Tibial artery (tissue), 4 donors: ENCODE results near the gene PCDHGA12.
A peak's percentile ranks its signal among the peaks of the same experiment; 100 is the strongest.

Source experiments
- DNase-seq, 2 donors: peaks; one replicate each; pipeline ENCODE4 v3.0.0-alpha.2; 2019
- H3K27ac ChIP-seq, 2 donors: fragments of 200-600 bp; sonication (generic) in 1 of 2; 1 replicate in 1 of 2; 2 replicates in 1 of 2; pipeline ENCODE4 v1.5.1; 2018 to 2019; ENCODE audit warnings: mild to moderate bottlenecking in 1 of 2
- H3K27me3 ChIP-seq, 2 donors: fragments of 200-600 bp; sonication (generic) in 1 of 2; one replicate each; pipeline versions ENCODE4 v1.5.1 to v1.6.0; 2016 to 2019
- H3K36me3 ChIP-seq, 3 donors: fragments of 200-600 bp; sonication (generic) in 2 of 3; one replicate each; pipeline ENCODE4 v1.5.1; 2016 to 2019; ENCODE audit warnings: mild to moderate bottlenecking in 2 of 3
- H3K4me1 ChIP-seq, 4 donors: fragments of 200-600 bp; sonication (generic) in 2 of 4; 1 replicate in 3 of 4; 2 replicates in 1 of 4; pipeline ENCODE4 v1.5.1; 2016 to 2019
- H3K4me3 ChIP-seq, 2 donors: fragments of 200-600 bp; sonication (generic) in 1 of 2; 1 replicate in 1 of 2; 2 replicates in 1 of 2; pipeline ENCODE4 v1.5.1; 2018 to 2019; ENCODE audit warnings: mild to moderate bottlenecking in 2 of 2
- H3K9me3 ChIP-seq, 3 donors: fragments of 200-600 bp; sonication (generic) in 1 of 3; one replicate each; pipeline ENCODE4 v1.5.1; 2016 to 2019
- intact Hi-C: fragments of 100-400 bp; cut with DNase I; formaldehyde crosslinking; loops from one replicate; pipeline ENCODE4 v1.15.0; 2023; ENCODE audit warnings: low total_unique reads
- TF ChIP-seq, protein P1 (sequence below), 2 experiments: fragments of 200-600 bp in 1 of 2; fragments of 450-650 bp in 1 of 2; IDR thresholded peaks; one replicate each; pipeline ENCODE4 v1.5.1; 2017 to 2019; ENCODE audit warnings: antibody characterized with exemption in 2 of 2, mild to moderate bottlenecking in 1 of 2, moderate library complexity in 1 of 2

The PCDHGA12 gene

GRCh38 chr5:141439411-141440141 lies 9.3 kb downstream of the PCDHGA12 start:
- H3K4me3 ChIP-seq = no peak overlapping the region
- TF ChIP-seq, protein P1, sequence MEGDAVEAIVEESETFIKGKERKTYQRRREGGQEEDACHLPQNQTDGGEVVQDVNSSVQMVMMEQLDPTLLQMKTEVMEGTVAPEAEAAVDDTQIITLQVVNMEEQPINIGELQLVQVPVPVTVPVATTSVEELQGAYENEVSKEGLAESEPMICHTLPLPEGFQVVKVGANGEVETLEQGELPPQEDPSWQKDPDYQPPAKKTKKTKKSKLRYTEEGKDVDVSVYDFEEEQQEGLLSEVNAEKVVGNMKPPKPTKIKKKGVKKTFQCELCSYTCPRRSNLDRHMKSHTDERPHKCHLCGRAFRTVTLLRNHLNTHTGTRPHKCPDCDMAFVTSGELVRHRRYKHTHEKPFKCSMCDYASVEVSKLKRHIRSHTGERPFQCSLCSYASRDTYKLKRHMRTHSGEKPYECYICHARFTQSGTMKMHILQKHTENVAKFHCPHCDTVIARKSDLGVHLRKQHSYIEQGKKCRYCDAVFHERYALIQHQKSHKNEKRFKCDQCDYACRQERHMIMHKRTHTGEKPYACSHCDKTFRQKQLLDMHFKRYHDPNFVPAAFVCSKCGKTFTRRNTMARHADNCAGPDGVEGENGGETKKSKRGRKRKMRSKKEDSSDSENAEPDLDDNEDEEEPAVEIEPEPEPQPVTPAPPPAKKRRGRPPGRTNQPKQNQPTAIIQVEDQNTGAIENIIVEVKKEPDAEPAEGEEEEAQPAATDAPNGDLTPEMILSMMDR (IDR thresholded peaks at IDR 0.05) = no peak
- no peaks in the 10 kb centered on the region for H3K27me3 ChIP-seq
- no peaks in the 10 kb centered on the region for H3K4me1 ChIP-seq
- no peak overlapping the region for H3K27ac ChIP-seq
- H3K9me3 ChIP-seq = peaks cover 2 to 91% (median 69%) of the 10 kb centered on the region in 3 donors
- no peak for DNase-seq
- intact Hi-C loops = no loop called here
- peaks cover 0 to 53% (median 30%) of the 10 kb centered on the region in 3 donors for H3K36me3 ChIP-seq

DNA sequence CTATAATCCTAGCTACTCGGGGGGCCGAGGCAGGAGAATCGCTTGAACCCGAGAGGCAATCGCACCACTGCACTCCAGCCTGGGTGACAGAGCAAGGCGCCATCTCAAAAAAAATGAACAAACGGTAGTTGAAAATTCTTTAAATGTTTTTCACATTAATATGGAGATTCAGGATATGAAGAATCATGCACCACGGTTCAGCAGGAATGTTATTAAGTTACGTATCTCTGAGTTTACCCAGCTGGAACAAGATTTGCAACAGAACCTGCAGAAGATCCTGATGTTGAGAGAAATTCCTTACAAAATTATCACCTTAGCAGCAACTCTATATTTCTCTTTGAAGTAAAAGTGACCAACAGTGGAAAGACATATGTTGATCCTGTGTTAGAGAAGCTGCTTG lies 10.0 kb downstream of the PCDHGA12 start:
- Histone ChIP-seq H3K27me3 (no peaks in the 10 kb centered on the region), H3K27ac (no peak overlapping the region), H3K9me3 (peaks cover 2 to 93% (median 64%) of the 10 kb centered on the region in 3 donors), H3K36me3 (peaks cover 0 to 52% (median 30%) of the 10 kb centered on the region in 3 donors), H3K4me3 (no peak overlapping the region), H3K4me1 (no peaks in the 10 kb centered on the region)
- intact Hi-C loops = no loop called here
- DNase-seq = no peak
- TF ChIP-seq, protein P1 (IDR thresholded peaks at IDR 0.05) = no peak

GRCh38 chr5:141441571-141442170 lies 11.4 kb downstream of the PCDHGA12 start:
- no peaks in the 10 kb centered on the region for H3K4me1 ChIP-seq
- H3K27ac ChIP-seq = no peak overlapping the region
- TF ChIP-seq, protein P1 (IDR thresholded peaks at IDR 0.05) = no peak
- no peak overlapping the region for H3K4me3 ChIP-seq
- H3K36me3 ChIP-seq = peaks cover 0 to 40% (median 23%) of the 10 kb centered on the region in 3 donors
- no peaks in the 10 kb centered on the region for H3K27me3 ChIP-seq
- no peak for DNase-seq
- H3K9me3 ChIP-seq = peaks cover 2 to 83% (median 51%) of the 10 kb centered on the region in 3 donors
- intact Hi-C loops = no loop called here

GRCh38 chr5:141465351-141465750 lies 35.0 kb downstream of the PCDHGA12 start:
- Histone ChIP-seq H3K9me3 (no peaks in the 10 kb centered on the region), H3K4me3 (no peak overlapping the region), H3K36me3 (no peaks in the 10 kb centered on the region), H3K27ac (no peak overlapping the region), H3K4me1 (no peaks in the 10 kb centered on the region), H3K27me3 (no peaks in the 10 kb centered on the region)
- TF ChIP-seq, protein P1 (IDR thresholded peaks at IDR 0.05) = no peak
- DNase-seq = no peak
- intact Hi-C loops = no loop called here

- H3K27me3 ChIP-seq = no peaks in the 10 kb centered on the region
- H3K27ac ChIP-seq = peak within 1 kb of the TSS; percentile 84 to 87
- peak within 1 kb of the TSS; percentile 69 to 74 for H3K4me3 ChIP-seq
- H3K4me1 ChIP-seq = peaks cover 0 to 46% (median 37%) of the 10 kb centered on the region in 4 donors
- TF ChIP-seq, protein P1 (IDR thresholded peaks at IDR 0.05) = peak; percentile 24 to 56
- H3K9me3 ChIP-seq = no peaks in the 10 kb centered on the region
- intact Hi-C loops = loop anchor here (2.0 to 5.0 kb wide), 2 partner anchors 37 to 49 kb away; no protein-coding TSS in a partner anchor
- peak; percentile 93 to 96 for DNase-seq
- H3K36me3 ChIP-seq = no peaks in the 10 kb centered on the region
Observed at GRCh38 chr5:141475625-141476131, 45.4 kb downstream of the PCDHGA12 start, which contains the start of gene PCDHGC3. PCDHGC3 (plus strand) TSS chr5:141475966; CDS start chr5:141476117, 151 bp downstream.
